IPS DF 19.7 (cell line): ENCODE data around the gene H2AZ2.
"Not testable (repeated sequence)": the region's sequence is repeated elsewhere in the genome, so short reads cannot be mapped to it uniquely, and the experiment has no call there.

Experiments used
- DNase-seq: peaks from one replicate; pipeline ENCODE4 v3.0.0-alpha.2; 2013; ENCODE audit warnings: low read depth, low spot score

Gene H2AZ2

GRCh38 chr7:44870780-44871179 is 22.9 kb upstream of the H2AZ2 start:
- DNase-seq, result not testable (repeated sequence)

GRCh38 chr7:44870336-44870735 is 22.4 kb upstream of the H2AZ2 start:
- DNase-seq, result not testable (repeated sequence)

- DNase-seq, result no peak
Measured at GRCh38 chr7:44867073-44867995, 19.4 kb upstream of the H2AZ2 start.

DNA sequence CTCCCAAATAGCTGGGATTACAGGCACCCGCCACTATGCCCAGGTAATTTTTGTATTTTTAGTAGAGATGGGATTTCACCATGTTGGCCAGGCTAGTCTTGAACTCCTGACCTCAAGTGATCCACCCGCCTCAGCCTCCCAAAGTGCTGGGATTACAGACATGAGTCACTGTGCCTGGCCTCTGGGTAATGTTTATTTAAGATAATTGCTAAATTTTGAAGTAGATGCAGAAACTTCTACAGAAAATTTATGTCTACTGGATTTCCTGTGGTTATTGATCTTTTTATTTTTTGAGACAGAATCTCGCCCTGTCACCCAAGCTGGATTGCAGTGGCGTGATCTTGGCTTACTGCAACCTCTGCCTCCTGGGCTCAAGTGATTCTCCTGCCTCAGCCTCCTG is 14.1 kb upstream of the H2AZ2 start:
- DNase-seq, result not testable (repeated sequence)

- DNase-seq, result no peak
Measured at GRCh38 chr7:44858161-44858560, 10.3 kb upstream of the H2AZ2 start.

- no peak for DNase-seq
Measured at GRCh38 chr7:44854644-44855364, 6.9 kb upstream of the H2AZ2 start.

DNA sequence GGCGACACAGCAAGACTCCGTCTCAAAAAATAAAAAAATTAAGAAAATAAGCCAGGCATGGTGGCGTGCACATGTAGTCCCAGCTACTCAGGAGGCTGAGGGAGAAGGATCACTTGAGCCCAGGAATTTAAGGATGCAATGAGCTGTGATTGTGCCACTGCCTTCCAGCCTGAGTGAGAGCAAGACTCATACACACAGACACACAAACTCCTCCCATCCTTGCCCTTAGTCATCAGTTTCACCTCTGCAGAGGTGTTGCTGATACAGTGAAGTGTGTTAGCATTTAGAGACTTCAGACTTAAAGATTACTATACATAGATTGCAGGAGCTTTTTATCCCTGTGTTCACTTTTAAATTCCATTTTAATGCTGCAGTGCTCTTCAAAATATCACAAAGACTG is 5.5 kb upstream of the H2AZ2 start:
- no peak for DNase-seq

DNA sequence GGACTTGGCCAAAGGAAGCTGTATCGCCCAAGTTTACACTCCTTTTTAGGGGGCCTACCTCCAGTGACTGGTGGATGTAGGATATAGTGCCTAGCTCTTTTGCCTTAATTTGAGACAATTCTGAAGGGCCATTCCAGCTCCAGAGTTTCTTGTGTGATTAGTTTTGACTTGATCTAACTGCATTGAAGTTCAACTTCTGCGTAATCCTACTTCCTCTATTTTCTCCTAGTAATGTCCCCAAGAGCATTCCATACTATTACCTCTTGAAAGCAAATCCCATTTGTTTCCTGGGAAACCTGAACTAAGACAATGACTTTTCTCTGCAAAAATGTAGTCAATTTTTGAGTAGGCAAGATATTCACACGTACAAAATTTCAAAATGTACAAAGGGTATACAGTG is 4.7 kb upstream of the H2AZ2 start:
- DNase-seq, result no peak

DNA sequence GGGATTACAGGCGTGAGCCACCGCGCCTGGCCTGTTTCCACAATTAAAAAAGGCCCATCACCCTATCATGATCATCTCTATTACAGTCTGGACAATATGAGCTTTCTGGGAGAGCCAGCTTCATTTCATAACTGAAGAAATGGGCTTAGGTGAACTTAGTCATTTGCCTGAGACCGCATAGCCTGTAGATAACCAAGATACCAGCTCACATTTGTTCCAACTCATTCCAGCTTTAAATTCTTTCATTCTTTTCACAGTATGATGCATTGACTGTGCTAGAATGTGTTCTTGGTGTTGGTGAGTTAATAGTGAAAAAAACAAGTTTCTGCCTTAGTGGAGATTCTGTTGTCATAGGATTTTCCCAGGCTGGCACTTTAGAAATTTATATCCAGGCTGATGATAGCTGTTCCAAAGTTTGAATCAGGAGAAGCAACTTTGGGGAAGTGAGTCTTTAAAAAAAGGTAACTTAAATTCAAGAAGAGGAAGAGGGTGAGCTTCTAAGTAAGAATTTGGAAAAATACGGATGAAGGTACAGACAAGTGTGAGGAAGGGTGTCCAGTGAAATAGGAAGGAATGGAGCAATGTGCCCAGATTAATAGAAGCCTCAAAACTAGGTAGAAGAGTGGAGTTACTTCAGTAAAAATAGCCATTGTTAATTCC is 2.1 kb upstream of the H2AZ2 start:
- no peak for DNase-seq

DNA sequence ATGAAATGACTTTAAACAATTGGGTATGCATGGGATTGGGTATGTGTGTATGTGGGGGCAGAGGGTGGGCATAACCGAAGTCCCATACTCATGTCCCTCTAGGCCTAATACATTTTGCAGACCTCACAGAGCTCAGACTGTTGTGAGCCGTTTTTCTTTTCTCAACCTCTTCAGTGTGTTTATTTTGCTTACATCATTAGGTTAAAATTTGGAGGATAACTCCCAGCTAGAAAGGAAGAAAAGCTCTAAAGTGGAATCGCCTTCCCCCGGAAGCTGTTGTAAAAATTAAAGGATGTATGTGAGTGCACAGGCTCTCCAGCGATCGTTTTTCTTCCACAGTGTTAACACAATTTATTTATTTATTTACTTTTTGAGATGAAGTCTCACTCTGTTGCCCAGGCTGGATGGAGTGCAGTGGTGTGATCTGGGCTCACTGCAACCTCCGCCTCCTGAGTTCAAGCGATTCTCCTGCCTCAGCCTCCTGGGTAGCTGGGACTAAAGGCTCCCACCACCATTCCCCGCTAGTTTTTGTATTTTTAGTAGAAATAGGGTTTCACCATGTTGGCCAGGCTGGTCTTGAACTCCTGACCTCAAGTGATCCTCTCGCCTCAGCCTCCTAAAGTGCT is 1.5 kb upstream of the H2AZ2 start:
- DNase-seq, result no peak

DNA sequence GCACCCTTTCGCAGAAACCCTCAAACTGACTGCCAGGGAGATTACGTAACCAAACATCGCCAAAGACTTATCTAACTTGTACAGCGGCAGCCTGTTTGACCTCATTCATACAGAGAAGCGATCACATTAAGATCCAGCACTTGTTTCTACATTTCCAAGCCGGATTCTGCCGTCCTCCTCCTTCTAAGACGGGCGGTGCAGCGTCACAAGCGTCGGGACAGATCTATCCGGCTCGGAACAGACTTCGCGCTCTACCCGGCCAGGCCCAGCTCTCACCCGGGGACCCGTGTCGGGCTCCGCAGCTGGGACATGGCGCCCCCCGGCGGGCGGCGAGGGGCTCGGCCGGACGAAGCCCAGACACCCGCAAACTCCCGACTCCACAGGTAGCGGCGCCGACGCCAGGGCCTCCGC is 373 bp downstream of the H2AZ2 start:
- peak; percentile 25 for DNase-seq

DNA sequence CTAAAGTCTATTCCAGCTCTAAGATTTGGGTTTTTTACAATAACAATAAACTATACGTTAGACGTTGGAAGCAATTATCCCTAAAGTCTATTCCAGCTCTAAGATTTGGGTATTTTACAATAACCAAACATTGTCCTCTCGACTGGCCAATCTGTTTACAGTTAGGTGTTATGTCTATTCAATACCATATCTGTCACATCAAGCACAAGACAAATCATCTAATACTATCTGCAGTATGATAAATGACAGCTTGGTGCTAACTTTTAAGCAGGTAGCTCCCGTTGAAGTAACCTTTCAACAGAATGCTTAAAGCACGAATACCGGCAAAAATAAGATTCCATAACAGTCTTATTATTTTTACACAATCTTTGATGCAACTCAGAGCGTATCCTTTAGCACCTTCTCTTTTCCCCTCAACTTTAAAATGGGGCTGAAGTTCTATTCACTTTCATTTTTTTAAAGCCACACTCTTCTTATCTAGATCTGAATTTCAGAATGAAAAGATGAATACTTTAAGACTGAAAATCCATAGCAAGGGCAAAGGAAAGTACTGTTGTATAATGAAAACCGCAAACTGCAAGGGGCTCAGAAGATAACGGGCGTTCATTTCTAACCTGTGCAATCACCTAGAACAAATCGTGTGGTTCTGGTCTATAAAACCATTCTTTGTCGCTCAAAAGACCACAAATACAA is 925 bp downstream of the H2AZ2 start:
- no peak for DNase-seq

DNA sequence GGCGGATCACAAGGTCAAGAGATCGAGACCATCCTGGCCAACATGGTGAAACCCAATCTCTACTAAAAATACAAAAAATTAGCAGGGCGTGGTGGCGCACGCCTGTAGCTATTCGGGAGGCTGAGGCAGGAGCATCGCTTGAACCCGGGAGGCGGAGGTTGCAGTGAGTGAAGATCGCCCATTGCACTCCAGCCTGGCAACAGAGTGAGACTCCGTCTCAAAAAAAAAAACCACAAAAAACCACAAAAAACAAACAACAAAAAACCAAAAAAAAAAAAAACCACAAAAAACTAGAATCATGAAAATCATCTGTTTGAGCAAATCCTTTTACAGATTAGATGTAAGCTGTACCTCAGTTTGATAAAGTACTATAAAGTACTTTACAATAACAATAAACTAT is 1.5 kb downstream of the H2AZ2 start:
- DNase-seq, result not testable (repeated sequence)

DNA sequence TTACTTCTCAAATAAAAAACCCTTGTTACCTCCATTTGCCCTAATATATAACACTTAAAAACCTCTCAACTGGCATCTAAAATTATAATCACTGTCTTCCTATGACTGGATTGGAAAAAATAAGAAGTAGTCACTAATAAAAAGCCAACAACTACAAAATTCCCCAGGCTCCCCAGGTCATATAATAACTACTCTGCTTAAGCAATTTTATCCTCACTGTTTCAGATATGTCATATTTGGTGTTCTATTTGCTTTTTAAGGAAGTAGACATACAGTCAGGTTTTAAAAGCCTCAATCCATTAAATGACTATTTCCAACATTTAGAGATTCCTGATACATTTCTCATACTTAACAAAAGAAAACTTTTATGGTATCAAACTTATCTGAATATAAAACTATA is 2.4 kb downstream of the H2AZ2 start:
- DNase-seq, result no peak

GRCh38 chr7:44843440-44843839 is 4.4 kb downstream of the H2AZ2 start:
- not testable (repeated sequence) for DNase-seq

- DNase-seq, result not testable (repeated sequence)
Measured at GRCh38 chr7:44842675-44843074, 5.2 kb downstream of the H2AZ2 start.

- no peak for DNase-seq
Measured at GRCh38 chr7:44838751-44839150, 9.1 kb downstream of the H2AZ2 start.

GRCh38 chr7:44827567-44827966 is 20.3 kb downstream of the H2AZ2 start:
- DNase-seq, result no peak

- no peak for DNase-seq
Measured at GRCh38 chr7:44824894-44825526, 22.9 kb downstream of the H2AZ2 start.

- DNase-seq, result no peak
Measured at GRCh38 chr7:44823255-44823781, 24.6 kb downstream of the H2AZ2 start.
